ENCODE data around the gene OR4D2.

The OR4D2 gene

DNA sequence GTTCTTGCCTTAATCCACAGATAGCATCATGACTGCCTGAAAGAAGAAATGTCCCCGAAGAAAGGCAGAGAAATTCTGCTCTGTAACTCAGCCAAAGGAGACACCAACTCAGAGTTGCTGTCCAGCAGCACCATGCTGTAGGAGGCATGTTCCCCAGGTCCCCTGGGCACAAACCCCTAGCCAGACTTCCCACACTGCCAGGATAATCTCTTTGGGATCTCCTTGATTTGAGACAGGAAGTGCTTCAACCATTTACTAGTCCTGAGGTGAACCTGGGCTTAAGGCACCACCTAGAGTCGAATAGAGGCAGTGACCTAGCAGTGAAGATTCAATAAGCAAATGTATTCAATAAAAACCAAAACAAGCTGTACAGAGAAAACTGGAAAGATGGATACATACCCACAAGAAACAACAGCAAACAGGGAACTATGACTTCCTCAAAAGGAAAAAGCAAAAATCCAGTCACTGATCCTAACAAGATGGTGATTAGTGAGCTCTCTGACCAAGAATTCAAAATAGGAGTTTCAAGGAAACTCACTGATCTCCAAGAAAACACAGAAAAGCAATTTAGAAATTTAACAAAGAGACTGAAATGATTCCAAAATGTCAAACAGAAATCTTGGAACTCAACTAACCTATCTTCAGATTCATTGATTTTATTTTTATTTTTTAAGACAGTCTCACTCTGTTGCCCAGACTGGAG lies 5.7 kb downstream of the OR4D2 start:
- Histone ChIP-seq H3K9me3 (ENCODE audit: control insufficient read depth, insufficient read depth, low read depth, low read length) (no peaks in the 10 kb centered on the region), H3K27me3 (ENCODE audit: control insufficient read depth, insufficient read depth, low read length) (peaks cover 36% of the 10 kb centered on the region; the same call in 1 of the 2 replicates)

DNA sequence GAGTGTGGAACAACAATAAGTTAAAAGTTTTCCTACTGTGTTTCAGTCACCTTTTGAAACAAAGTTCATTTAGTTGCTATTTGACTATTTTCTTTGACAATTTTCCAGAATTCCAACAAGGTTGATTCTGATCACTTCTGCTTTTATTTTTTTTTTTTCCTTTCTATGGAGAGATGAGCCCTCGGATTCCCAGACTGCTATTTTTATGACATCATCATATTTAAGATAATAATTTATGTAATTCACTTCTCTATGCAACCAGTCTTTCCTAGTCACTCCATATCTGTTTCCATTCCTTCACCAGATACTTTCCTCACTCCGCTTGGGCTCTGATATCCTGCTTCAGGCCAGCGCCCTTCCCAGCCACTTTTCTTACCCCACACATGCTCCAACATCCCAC lies 8.1 kb downstream of the OR4D2 start:
- no peaks in the 10 kb centered on the region for H3K9me3 ChIP-seq (ENCODE audit: control insufficient read depth, insufficient read depth, low read depth, low read length)
- H3K9ac ChIP-seq (ENCODE audit: low read length): no peak overlapping the region
- no peak overlapping the region for H3K27ac ChIP-seq (ENCODE audit: low read depth, low read length)
- H3K27me3 ChIP-seq (ENCODE audit: control insufficient read depth, insufficient read depth, low read length): peaks cover 20% of the 10 kb centered on the region; the same call in 1 of the 2 replicates
- no peaks in the 10 kb centered on the region for H3K36me3 ChIP-seq (ENCODE audit: control insufficient read depth, insufficient read depth, low read length)
- no peaks in the 10 kb centered on the region for H3K4me1 ChIP-seq (ENCODE audit: control insufficient read depth, insufficient read depth, low read length)
- no peak overlapping the region for H3K4me3 ChIP-seq (ENCODE audit: low read depth, low read length)

More for the DNA sequence above, 5.7 kb downstream of the OR4D2 start:
- Histone ChIP-seq H3K9ac (ENCODE audit: low read length) (no peak overlapping the region), H3K4me3 (ENCODE audit: low read depth, low read length) (no peak overlapping the region), H3K4me1 (ENCODE audit: control insufficient read depth, insufficient read depth, low read length) (no peaks in the 10 kb centered on the region), H3K36me3 (ENCODE audit: control insufficient read depth, insufficient read depth, low read length) (no peaks in the 10 kb centered on the region), H3K27ac (ENCODE audit: low read depth, low read length) (no peak overlapping the region)

- Histone ChIP-seq H3K27me3 (ENCODE audit: control insufficient read depth, insufficient read depth, low read length) (peaks cover 14% of the 10 kb centered on the region; the same call in 1 of the 2 replicates), H3K9ac (ENCODE audit: low read length) (no peak overlapping the region), H3K4me1 (ENCODE audit: control insufficient read depth, insufficient read depth, low read length) (no peaks in the 10 kb centered on the region), H3K9me3 (ENCODE audit: control insufficient read depth, insufficient read depth, low read depth, low read length) (no peaks in the 10 kb centered on the region), H3K36me3 (ENCODE audit: control insufficient read depth, insufficient read depth, low read length) (no peaks in the 10 kb centered on the region), H3K4me3 (ENCODE audit: low read depth, low read length) (no peak overlapping the region), H3K27ac (ENCODE audit: low read depth, low read length) (no peak overlapping the region)
These were observed 9.4 kb downstream of the OR4D2 start for GRCh38 chr17:58176200-58176599.

DNA sequence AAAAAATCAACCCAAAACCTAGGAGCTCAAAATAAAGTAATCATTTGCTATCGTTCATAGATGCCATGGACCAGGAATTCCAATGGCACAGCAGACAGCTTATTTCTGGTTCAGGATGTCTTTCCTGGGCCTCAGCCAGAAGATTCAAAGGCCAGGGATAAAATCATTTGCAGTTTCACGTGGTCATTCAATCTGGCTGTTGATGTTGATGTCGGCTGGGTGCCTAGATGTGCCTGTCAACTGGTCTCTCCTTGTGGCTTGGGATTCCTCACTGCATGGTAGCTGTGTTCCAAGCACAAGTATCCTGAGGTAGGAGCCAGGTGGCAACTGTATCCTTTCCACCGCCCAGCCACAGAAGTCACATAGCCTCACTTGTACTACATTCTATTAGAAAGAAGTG lies 15.0 kb downstream of the OR4D2 start:
- H3K36me3 ChIP-seq (ENCODE audit: control insufficient read depth, insufficient read depth, low read length): no peaks in the 10 kb centered on the region
- no peaks in the 10 kb centered on the region for H3K9me3 ChIP-seq (ENCODE audit: control insufficient read depth, insufficient read depth, low read depth, low read length)

DNA sequence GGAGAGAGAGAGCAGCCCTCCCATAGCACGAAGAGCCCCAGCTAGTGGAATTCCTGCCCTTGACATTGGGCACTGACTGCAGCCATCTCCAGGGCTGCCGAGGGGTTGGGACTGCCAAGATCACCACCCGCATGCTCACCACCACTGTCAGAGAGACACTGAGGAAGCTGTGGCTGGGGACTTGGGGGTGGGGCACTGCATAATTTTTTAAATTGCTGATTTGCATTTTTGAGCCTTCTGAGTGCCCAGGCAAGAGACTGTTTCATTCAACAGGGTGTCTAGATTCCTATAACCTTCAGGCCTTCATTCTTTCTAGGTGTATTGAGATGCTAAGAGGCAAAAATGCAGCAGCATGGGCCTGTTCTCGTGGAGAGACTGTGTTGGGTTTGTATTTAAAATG lies 16.7 kb downstream of the OR4D2 start:
- Histone ChIP-seq H3K4me3 (ENCODE audit: low read depth, low read length) (no peak overlapping the region), H3K9ac (ENCODE audit: low read length) (no peak overlapping the region), H3K4me1 (ENCODE audit: control insufficient read depth, insufficient read depth, low read length) (no peaks in the 10 kb centered on the region; the same call in 1 of the 2 replicates), H3K36me3 (ENCODE audit: control insufficient read depth, insufficient read depth, low read length) (no peaks in the 10 kb centered on the region), H3K9me3 (ENCODE audit: control insufficient read depth, insufficient read depth, low read depth, low read length) (no peaks in the 10 kb centered on the region), H3K27ac (ENCODE audit: low read depth, low read length) (no peak overlapping the region), H3K27me3 (ENCODE audit: control insufficient read depth, insufficient read depth, low read length) (peaks cover 16% of the 10 kb centered on the region; the same call in 1 of the 2 replicates)

More for the DNA sequence above, 15.0 kb downstream of the OR4D2 start:
- Histone ChIP-seq H3K27me3 (ENCODE audit: control insufficient read depth, insufficient read depth, low read length) (peaks cover 8% of the 10 kb centered on the region; the same call in 1 of the 2 replicates), H3K27ac (ENCODE audit: low read depth, low read length) (no peak overlapping the region), H3K4me3 (ENCODE audit: low read depth, low read length) (no peak overlapping the region), H3K4me1 (ENCODE audit: control insufficient read depth, insufficient read depth, low read length) (no peaks in the 10 kb centered on the region; the same call in 1 of the 2 replicates), H3K9ac (ENCODE audit: low read length) (no peak overlapping the region)

DNA sequence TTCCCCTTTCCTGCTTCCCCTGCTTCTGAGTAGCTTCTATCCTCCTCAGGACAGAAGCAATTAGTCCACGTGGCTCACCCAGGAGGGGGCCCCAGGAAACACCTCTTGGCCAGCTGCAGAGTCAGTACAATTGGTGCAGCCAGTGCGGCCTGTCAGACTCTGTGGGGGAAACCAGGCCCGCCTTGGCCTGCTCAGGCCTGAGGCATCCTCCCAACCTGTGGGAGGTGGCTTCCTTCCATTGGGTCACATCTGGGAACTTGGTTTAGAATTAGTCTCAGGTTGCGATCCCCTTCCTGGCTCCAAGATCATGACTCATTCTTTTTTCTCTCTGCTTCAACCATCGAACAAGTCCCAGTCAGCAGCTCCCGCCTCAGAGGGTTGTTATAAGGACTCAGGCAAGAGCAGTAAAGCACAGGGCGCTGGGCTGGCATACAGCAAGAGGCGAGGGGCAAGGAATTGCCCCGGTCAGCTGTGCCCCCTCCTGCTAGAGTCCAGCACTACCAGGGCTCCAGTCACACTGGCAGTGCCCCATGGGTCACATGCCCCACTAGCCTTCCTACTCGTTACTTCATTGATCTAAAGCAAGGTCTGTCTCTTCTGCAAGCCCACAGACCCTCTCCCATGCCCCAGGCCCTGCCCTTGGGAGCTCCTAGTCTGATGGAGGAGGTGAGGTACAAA lies 17.7 kb downstream of the OR4D2 start:
- Histone ChIP-seq H3K9ac (ENCODE audit: low read length) (no peak overlapping the region), H3K27ac (ENCODE audit: low read depth, low read length) (no peak overlapping the region)

DNA sequence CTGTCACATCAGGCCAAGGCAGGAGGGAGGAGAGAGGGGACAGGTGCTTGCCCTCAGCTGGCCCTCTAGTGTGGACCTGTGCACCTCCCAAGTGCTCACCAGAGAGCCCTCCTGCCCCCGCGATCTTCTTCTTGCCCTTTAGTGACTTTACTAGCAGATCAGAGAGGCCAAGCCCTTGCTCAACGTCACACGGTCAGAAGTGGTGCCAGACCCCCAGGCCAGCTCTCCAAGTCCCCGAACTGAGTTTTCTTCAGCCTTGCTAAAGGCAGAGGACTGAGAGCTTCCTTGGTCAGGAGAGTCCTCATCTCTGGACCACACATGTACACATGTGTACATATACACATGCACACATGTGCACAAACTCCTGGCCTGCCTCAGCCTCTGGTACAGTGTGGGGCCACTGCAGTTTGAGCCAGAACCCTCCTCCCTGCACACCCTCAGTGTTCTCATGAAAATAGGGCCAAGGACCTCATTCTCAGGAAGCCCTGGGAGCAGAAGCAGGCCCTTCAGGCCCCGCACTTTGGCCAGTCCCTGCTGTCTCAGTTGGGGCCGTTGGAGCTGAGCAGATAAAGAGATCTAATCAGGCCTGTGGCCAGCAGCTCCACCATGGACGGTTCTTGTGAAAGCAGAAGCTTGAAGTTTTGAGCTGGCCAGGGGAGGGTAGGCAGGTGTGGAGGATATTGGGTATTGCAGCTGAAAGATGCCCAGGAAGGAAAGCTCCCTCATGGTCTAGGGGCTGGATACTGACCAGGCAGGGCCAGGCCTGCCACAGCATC lies 18.4 kb downstream of the OR4D2 start:
- Histone ChIP-seq H3K4me3 (ENCODE audit: low read depth, low read length) (no peak overlapping the region), H3K36me3 (ENCODE audit: control insufficient read depth, insufficient read depth, low read length) (no peaks in the 10 kb centered on the region), H3K9ac (ENCODE audit: low read length) (no peak overlapping the region), H3K9me3 (ENCODE audit: control insufficient read depth, insufficient read depth, low read depth, low read length) (no peaks in the 10 kb centered on the region), H3K27me3 (ENCODE audit: control insufficient read depth, insufficient read depth, low read length) (peaks cover 19% of the 10 kb centered on the region; the same call in 1 of the 2 replicates), H3K4me1 (ENCODE audit: control insufficient read depth, insufficient read depth, low read length) (no peaks in the 10 kb centered on the region; the same call in 1 of the 2 replicates), H3K27ac (ENCODE audit: low read depth, low read length) (no peak overlapping the region)

More for the DNA sequence above, 17.7 kb downstream of the OR4D2 start:
- Histone ChIP-seq H3K36me3 (ENCODE audit: control insufficient read depth, insufficient read depth, low read length) (no peaks in the 10 kb centered on the region), H3K27me3 (ENCODE audit: control insufficient read depth, insufficient read depth, low read length) (peaks cover 14% of the 10 kb centered on the region; the same call in 1 of the 2 replicates), H3K4me3 (ENCODE audit: low read depth, low read length) (no peak overlapping the region), H3K9me3 (ENCODE audit: control insufficient read depth, insufficient read depth, low read depth, low read length) (no peaks in the 10 kb centered on the region), H3K4me1 (ENCODE audit: control insufficient read depth, insufficient read depth, low read length) (no peaks in the 10 kb centered on the region; the same call in 1 of the 2 replicates)

DNA sequence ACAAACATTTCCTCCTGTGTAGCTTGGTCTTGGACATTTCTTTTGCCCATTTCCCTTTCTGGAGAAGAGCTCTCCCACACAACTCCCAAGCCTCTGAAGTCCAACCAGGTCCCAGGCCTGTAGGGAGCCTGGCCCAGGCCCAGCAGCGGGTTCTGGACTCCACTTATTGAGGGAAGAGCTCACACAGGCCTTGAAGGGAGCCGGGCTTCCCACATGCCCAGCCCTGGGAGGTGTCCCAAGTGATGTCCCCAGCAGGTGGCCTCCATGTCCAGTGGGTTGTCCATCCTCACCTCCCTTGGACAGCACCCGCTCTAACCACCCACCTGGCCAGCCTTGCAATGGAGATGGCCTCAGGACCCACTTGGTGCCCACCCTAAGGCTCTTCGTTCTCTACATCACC lies 19.8 kb downstream of the OR4D2 start:
- Histone ChIP-seq H3K9me3 (ENCODE audit: control insufficient read depth, insufficient read depth, low read depth, low read length) (no peaks in the 10 kb centered on the region), H3K9ac (ENCODE audit: low read length) (no peak overlapping the region), H3K4me3 (ENCODE audit: low read depth, low read length) (no peak overlapping the region), H3K27me3 (ENCODE audit: control insufficient read depth, insufficient read depth, low read length) (peaks cover 18% of the 10 kb centered on the region; the same call in 1 of the 2 replicates), H3K36me3 (ENCODE audit: control insufficient read depth, insufficient read depth, low read length) (no peaks in the 10 kb centered on the region), H3K4me1 (ENCODE audit: control insufficient read depth, insufficient read depth, low read length) (peaks cover 4% of the 10 kb centered on the region; the same call in 1 of the 2 replicates), H3K27ac (ENCODE audit: low read depth, low read length) (no peak overlapping the region)

- Histone ChIP-seq H3K27ac (ENCODE audit: low read depth, low read length) (no peak overlapping the region), H3K27me3 (ENCODE audit: control insufficient read depth, insufficient read depth, low read length) (peaks cover 19% of the 10 kb centered on the region; the same call in 1 of the 2 replicates), H3K9ac (ENCODE audit: low read length) (no peak overlapping the region), H3K36me3 (ENCODE audit: control insufficient read depth, insufficient read depth, low read length) (no peaks in the 10 kb centered on the region), H3K9me3 (ENCODE audit: control insufficient read depth, insufficient read depth, low read depth, low read length) (no peaks in the 10 kb centered on the region), H3K4me3 (ENCODE audit: low read depth, low read length) (no peak overlapping the region), H3K4me1 (ENCODE audit: control insufficient read depth, insufficient read depth, low read length) (peaks cover 4% of the 10 kb centered on the region; the same call in 1 of the 2 replicates)
These were observed 20.3 kb downstream of the OR4D2 start for GRCh38 chr17:58187063-58187462.

GRCh38 chr17:58187675-58188074 lies 20.9 kb downstream of the OR4D2 start:
- H3K36me3 ChIP-seq (ENCODE audit: control insufficient read depth, insufficient read depth, low read length): no peaks in the 10 kb centered on the region
- H3K27me3 ChIP-seq (ENCODE audit: control insufficient read depth, insufficient read depth, low read length): peaks cover 19% of the 10 kb centered on the region; the same call in 1 of the 2 replicates
- H3K27ac ChIP-seq (ENCODE audit: low read depth, low read length): no peak overlapping the region
- no peaks in the 10 kb centered on the region for H3K9me3 ChIP-seq (ENCODE audit: control insufficient read depth, insufficient read depth, low read depth, low read length)
- no peak overlapping the region for H3K4me3 ChIP-seq (ENCODE audit: low read depth, low read length)
- H3K4me1 ChIP-seq (ENCODE audit: control insufficient read depth, insufficient read depth, low read length): peaks cover 4% of the 10 kb centered on the region; the same call in 1 of the 2 replicates
- H3K9ac ChIP-seq (ENCODE audit: low read length): no peak overlapping the region
